ENCODE measurements around the gene XRCC1. TPM values are rescaled to one million over a fixed set of nuclear protein-coding genes. Genes with fewer than 3 reads are reported as not detected.

Gene XRCC1
- total RNA-seq, 1 experiment from 2014 or later = 20.1 TPM

- in situ Hi-C loops (cut with HindIII; ENCODE audit: low pct_unique_long_range_greater_than_20kb, low sequenced_read_pairs) (no loop called here), intact Hi-C loops (cut with micrococcal nuclease; ENCODE audit: unreplicated experiment) (no loop called here)
- no peaks in the 10 kb centered on the region for H3K27me3 ChIP-seq (ENCODE audit: control insufficient read depth, insufficient read depth, low read length)
- CTCF ChIA-PET = no interaction called here
- H3K36me3 ChIP-seq (ENCODE audit: control insufficient read depth, insufficient read depth, low read length) = peaks cover 6% of the 10 kb centered on the region; the same call in 1 of the 2 replicates
- POLR2A ChIA-PET = no interaction called here
- no peak overlapping the region for H3K27ac ChIP-seq (ENCODE audit: low read length)
- H3K9me3 ChIP-seq (ENCODE audit: control insufficient read depth, insufficient read depth, low read depth, low read length) = no peaks in the 10 kb centered on the region
- TF ChIP-seq POLR2AphosphoS5 (IDR thresholded peaks at IDR 0.05; ENCODE audit: low read depth, low read length) (no peak), REST (IDR thresholded peaks at IDR 0.05; ENCODE audit: insufficient read depth in 1 of 2, low read depth in 2 of 2, low read length in 1 of 2) (no peak), CTCF (IDR thresholded peaks at IDR 0.05) (no peak), TCF7L2 (IDR thresholded peaks at IDR 0.05; ENCODE audit: low read depth, low read length) (no peak), SIN3A (IDR thresholded peaks at IDR 0.05; ENCODE audit: borderline replicate concordance, insufficient read depth, low read depth, low read length) (no peak)
- ATAC-seq = no peak
- no peak overlapping the region for H3K4me3 ChIP-seq (ENCODE audit: low read depth in 2 of 2, low read length in 2 of 2)
- no peaks in the 10 kb centered on the region for H3K4me1 ChIP-seq (ENCODE audit: control insufficient read depth, insufficient read depth, low read length)
- DNase-seq (ENCODE audit: low read depth, low spot score) = no peak
- BruUV-seq (replicated peaks) = no TSS peak
Observed at GRCh38 chr19:43591904-43592772, 16.8 kb upstream of the XRCC1 start.

GRCh38 chr19:43589678-43590077 is 14.4 kb upstream of the XRCC1 start:
- intact Hi-C loops (cut with micrococcal nuclease; ENCODE audit: unreplicated experiment) = no loop called here
- POLR2A ChIA-PET = no interaction called here
- no peaks in the 10 kb centered on the region for H3K4me1 ChIP-seq (ENCODE audit: control insufficient read depth, insufficient read depth, low read length)
- H3K36me3 ChIP-seq (ENCODE audit: control insufficient read depth, insufficient read depth, low read length) = no peaks in the 10 kb centered on the region
- in situ Hi-C loops (cut with HindIII; ENCODE audit: low pct_unique_long_range_greater_than_20kb, low sequenced_read_pairs) = no loop called here
- no peak for DNase-seq (ENCODE audit: low read depth, low spot score)
- no peaks in the 10 kb centered on the region for H3K9me3 ChIP-seq (ENCODE audit: control insufficient read depth, insufficient read depth, low read depth, low read length)
- no peaks in the 10 kb centered on the region for H3K27me3 ChIP-seq (ENCODE audit: control insufficient read depth, insufficient read depth, low read length)
- no peak overlapping the region for H3K27ac ChIP-seq (ENCODE audit: low read length)
- no peak for ATAC-seq
- CTCF ChIA-PET = interaction anchor here (0.6 kb wide), 1 partner anchor 54 kb away, joined by 3 read pairs; no protein-coding TSS in a partner anchor
- TF ChIP-seq REST (IDR thresholded peaks at IDR 0.05; ENCODE audit: insufficient read depth in 1 of 2, low read depth in 2 of 2, low read length in 1 of 2) (no peak), POLR2AphosphoS5 (IDR thresholded peaks at IDR 0.05; ENCODE audit: low read depth, low read length) (no peak)
- no peak overlapping the region for H3K4me3 ChIP-seq (ENCODE audit: low read depth in 2 of 2, low read length in 2 of 2)
- BruUV-seq (replicated peaks) = no TSS peak
